ENCODE data around the gene SGSM2.

Gene SGSM2

GRCh38 chr17:2373179-2373578 is 35.9 kb downstream of the SGSM2 start:
- Histone ChIP-seq H3K27me3 (replicated peaks; ENCODE audit: insufficient read depth, low read length) (no peaks in the 10 kb centered on the region), H3F3A (ENCODE audit: insufficient read depth, low read length) (no peaks in the 10 kb centered on the region), H3K79me2 (ENCODE audit: low read length) (no peaks in the 10 kb centered on the region), H2AFZ (ENCODE audit: low read length) (no peak overlapping the region), H3K9me3 (replicated peaks; ENCODE audit: insufficient read depth, low read length) (no peaks in the 10 kb centered on the region), H4K20me1 (ENCODE audit: insufficient read depth, low read length) (no peaks in the 10 kb centered on the region), H3K36me3 (replicated peaks; ENCODE audit: insufficient read depth, low read length) (no peaks in the 10 kb centered on the region), H3K4me1 (ENCODE audit: low read length) (no peaks in the 10 kb centered on the region), H3K9ac (ENCODE audit: low read length) (no peak overlapping the region), H3K9me2 (replicated peaks; ENCODE audit: insufficient read depth, low read length) (no peaks in the 10 kb centered on the region), H3K4me2 (ENCODE audit: low read depth, low read length) (no peak overlapping the region), H3K4me3 (ENCODE audit: low read length) (no peak overlapping the region), H3K27ac (ENCODE audit: low read length) (no peak overlapping the region)
- no peak for DNase-seq
- TF ChIP-seq CTCF (IDR thresholded peaks at IDR 0.05; ENCODE audit: low read length) (no peak), EZH2 (optimal IDR thresholded peaks at IDR 0.05; ENCODE audit: low read depth, low read length) (no peak), EZH2phosphoT487 (IDR thresholded peaks at IDR 0.05; ENCODE audit: low read length) (no peak)

GRCh38 chr17:2374549-2375285 is 37.4 kb downstream of the SGSM2 start:
- no peaks in the 10 kb centered on the region for H4K20me1 ChIP-seq (ENCODE audit: insufficient read depth, low read length)
- H3F3A ChIP-seq (ENCODE audit: insufficient read depth, low read length), result no peaks in the 10 kb centered on the region
- H3K9ac ChIP-seq (ENCODE audit: low read length), result no peak overlapping the region
- H3K79me2 ChIP-seq (ENCODE audit: low read length), result no peaks in the 10 kb centered on the region
- H3K4me3 ChIP-seq (ENCODE audit: low read length), result no peak overlapping the region
- no peak overlapping the region for H2AFZ ChIP-seq (ENCODE audit: low read length)
- no peak for DNase-seq
- H3K36me3 ChIP-seq (replicated peaks; ENCODE audit: insufficient read depth, low read length), result no peaks in the 10 kb centered on the region
- no peak overlapping the region for H3K4me2 ChIP-seq (ENCODE audit: low read depth, low read length)
- no peaks in the 10 kb centered on the region for H3K9me2 ChIP-seq (replicated peaks; ENCODE audit: insufficient read depth, low read length)
- H3K27me3 ChIP-seq (replicated peaks; ENCODE audit: insufficient read depth, low read length), result no peaks in the 10 kb centered on the region
- H3K9me3 ChIP-seq (replicated peaks; ENCODE audit: insufficient read depth, low read length), result no peaks in the 10 kb centered on the region
- H3K27ac ChIP-seq (ENCODE audit: low read length), result no peak overlapping the region
- no peaks in the 10 kb centered on the region for H3K4me1 ChIP-seq (ENCODE audit: low read length)
- TF ChIP-seq EZH2 (optimal IDR thresholded peaks at IDR 0.05; ENCODE audit: low read depth, low read length) (no peak), EZH2phosphoT487 (IDR thresholded peaks at IDR 0.05; ENCODE audit: low read length) (no peak), CTCF (IDR thresholded peaks at IDR 0.05; ENCODE audit: low read length) (no peak)

GRCh38 chr17:2375406-2375805 is 38.1 kb downstream of the SGSM2 start:
- Histone ChIP-seq H3K9me3 (replicated peaks; ENCODE audit: insufficient read depth, low read length) (no peaks in the 10 kb centered on the region), H3K36me3 (replicated peaks; ENCODE audit: insufficient read depth, low read length) (no peaks in the 10 kb centered on the region), H3K27ac (ENCODE audit: low read length) (no peak overlapping the region), H4K20me1 (ENCODE audit: insufficient read depth, low read length) (no peaks in the 10 kb centered on the region), H3F3A (ENCODE audit: insufficient read depth, low read length) (no peaks in the 10 kb centered on the region), H2AFZ (ENCODE audit: low read length) (no peak overlapping the region), H3K4me1 (ENCODE audit: low read length) (no peaks in the 10 kb centered on the region), H3K9ac (ENCODE audit: low read length) (no peak overlapping the region), H3K4me2 (ENCODE audit: low read depth, low read length) (no peak overlapping the region), H3K4me3 (ENCODE audit: low read length) (no peak overlapping the region), H3K27me3 (replicated peaks; ENCODE audit: insufficient read depth, low read length) (no peaks in the 10 kb centered on the region), H3K9me2 (replicated peaks; ENCODE audit: insufficient read depth, low read length) (no peaks in the 10 kb centered on the region), H3K79me2 (ENCODE audit: low read length) (no peaks in the 10 kb centered on the region)
- no peak for TF ChIP-seq EZH2phosphoT487 (IDR thresholded peaks at IDR 0.05; ENCODE audit: low read length)
- TF ChIP-seq EZH2 (optimal IDR thresholded peaks at IDR 0.05; ENCODE audit: low read depth, low read length), result no peak
- no peak for DNase-seq

- H3K27me3 ChIP-seq (replicated peaks; ENCODE audit: insufficient read depth, low read length), result no peaks in the 10 kb centered on the region
- no peak overlapping the region for H3K27ac ChIP-seq (ENCODE audit: low read length)
- H3K4me1 ChIP-seq (ENCODE audit: low read length), result no peaks in the 10 kb centered on the region
- H3K9me2 ChIP-seq (replicated peaks; ENCODE audit: insufficient read depth, low read length), result no peaks in the 10 kb centered on the region
- no peaks in the 10 kb centered on the region for H3K79me2 ChIP-seq (ENCODE audit: low read length)
- DNase-seq, result no peak
- TF ChIP-seq EZH2 (optimal IDR thresholded peaks at IDR 0.05; ENCODE audit: low read depth, low read length), result no peak
- no peak for TF ChIP-seq CTCF (IDR thresholded peaks at IDR 0.05; ENCODE audit: low read length)
- no peak for TF ChIP-seq EZH2phosphoT487 (IDR thresholded peaks at IDR 0.05; ENCODE audit: low read length)
- H2AFZ ChIP-seq (ENCODE audit: low read length), result no peak overlapping the region
- no peaks in the 10 kb centered on the region for H3K36me3 ChIP-seq (replicated peaks; ENCODE audit: insufficient read depth, low read length)
- no peak overlapping the region for H3K9ac ChIP-seq (ENCODE audit: low read length)
- H3F3A ChIP-seq (ENCODE audit: insufficient read depth, low read length), result no peaks in the 10 kb centered on the region
- no peaks in the 10 kb centered on the region for H4K20me1 ChIP-seq (ENCODE audit: insufficient read depth, low read length)
- no peak overlapping the region for H3K4me3 ChIP-seq (ENCODE audit: low read length)
- H3K9me3 ChIP-seq (replicated peaks; ENCODE audit: insufficient read depth, low read length), result no peaks in the 10 kb centered on the region
- H3K4me2 ChIP-seq (ENCODE audit: low read depth, low read length), result no peak overlapping the region
Measured at GRCh38 chr17:2376107-2376506, 38.8 kb downstream of the SGSM2 start.
